PC-3 (cell line): ENCODE results near the gene SLC6A9.

Experiments
- EZH2 ChIP-seq: fragments of 300-600 bp; sonication (generic); IDR thresholded peaks from one replicate; pipeline ENCODE4 v1.6.1; 2017; ENCODE audit warnings: antibody characterized with exemption, mild to moderate bottlenecking, low read length; ENCODE audit not compliant: unreplicated experiment
- EZH2phosphoT487 ChIP-seq: fragments of 300-600 bp; sonication (generic); IDR thresholded peaks from 2 replicates; pipeline ENCODE4 v1.6.1; 2018; ENCODE audit warnings: mild to moderate bottlenecking, antibody characterized with exemption, low read length, borderline replicate concordance
- TF ChIP-seq, protein P1 (sequence below): fragments of 300-600 bp; sonication (generic); conservative IDR thresholded peaks from 2 replicates; pipeline ENCODE4 v1.5.1; 2017; ENCODE audit warnings: antibody characterized with exemption, low read depth, mild to moderate bottlenecking, low read length

DNA sequence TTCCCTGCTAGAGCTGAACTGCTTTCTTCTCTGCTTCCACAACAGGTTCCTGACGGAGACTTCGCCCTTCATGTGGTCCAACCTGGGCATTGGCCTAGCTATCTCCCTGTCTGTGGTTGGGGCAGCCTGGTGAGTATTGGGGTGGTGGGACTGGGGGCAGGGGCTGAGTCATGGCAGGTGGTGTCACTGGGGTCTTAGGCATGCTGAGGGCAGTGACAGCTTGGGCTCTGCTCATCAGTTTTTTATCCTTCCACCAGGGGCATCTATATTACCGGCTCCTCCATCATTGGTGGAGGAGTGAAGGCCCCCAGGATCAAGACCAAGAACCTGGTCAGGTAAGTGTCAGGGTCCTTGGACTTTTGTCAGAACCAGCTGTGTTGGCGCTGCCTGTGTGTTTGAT, 55.2 kb downstream of the SLC6A9 start:
- TF ChIP-seq, protein P1, sequence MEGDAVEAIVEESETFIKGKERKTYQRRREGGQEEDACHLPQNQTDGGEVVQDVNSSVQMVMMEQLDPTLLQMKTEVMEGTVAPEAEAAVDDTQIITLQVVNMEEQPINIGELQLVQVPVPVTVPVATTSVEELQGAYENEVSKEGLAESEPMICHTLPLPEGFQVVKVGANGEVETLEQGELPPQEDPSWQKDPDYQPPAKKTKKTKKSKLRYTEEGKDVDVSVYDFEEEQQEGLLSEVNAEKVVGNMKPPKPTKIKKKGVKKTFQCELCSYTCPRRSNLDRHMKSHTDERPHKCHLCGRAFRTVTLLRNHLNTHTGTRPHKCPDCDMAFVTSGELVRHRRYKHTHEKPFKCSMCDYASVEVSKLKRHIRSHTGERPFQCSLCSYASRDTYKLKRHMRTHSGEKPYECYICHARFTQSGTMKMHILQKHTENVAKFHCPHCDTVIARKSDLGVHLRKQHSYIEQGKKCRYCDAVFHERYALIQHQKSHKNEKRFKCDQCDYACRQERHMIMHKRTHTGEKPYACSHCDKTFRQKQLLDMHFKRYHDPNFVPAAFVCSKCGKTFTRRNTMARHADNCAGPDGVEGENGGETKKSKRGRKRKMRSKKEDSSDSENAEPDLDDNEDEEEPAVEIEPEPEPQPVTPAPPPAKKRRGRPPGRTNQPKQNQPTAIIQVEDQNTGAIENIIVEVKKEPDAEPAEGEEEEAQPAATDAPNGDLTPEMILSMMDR, result no peak; the same call in 1 of the 2 replicates
- TF ChIP-seq EZH2phosphoT487 (no peak), EZH2 (no peak)
